BLaER1 treated with 17β-estradiol and CSF1 and Interleukin-3, amounts not matched to agents 10 nM and 100 nM (cell line): ENCODE measurements around the gene SHOC2.

Experiments
- H3K27ac ChIP-seq, 11 experiments: shearing (Covaris generic); formaldehyde crosslinking; 2 replicates each; pipeline ENCODE4 v1.8.1; 2022
- H3K27me3 ChIP-seq, 11 experiments: shearing (Covaris generic); formaldehyde crosslinking; 2 replicates each; pipeline ENCODE4 v1.8.1; 2022
- H3K36me3 ChIP-seq, 11 experiments: shearing (Covaris generic); formaldehyde crosslinking; 2 replicates each; pipeline ENCODE4 v1.8.1; 2022
- H3K4me1 ChIP-seq, 10 experiments: shearing (Covaris generic); formaldehyde crosslinking; 2 replicates each; pipeline ENCODE4 v1.8.1; 2022
- H3K4me2 ChIP-seq, 11 experiments: shearing (Covaris generic); formaldehyde crosslinking; 2 replicates each; pipeline ENCODE4 v1.8.1; 2022
- H3K4me3 ChIP-seq, 10 experiments: shearing (Covaris generic); formaldehyde crosslinking; 2 replicates each; pipeline ENCODE4 v1.8.1; 2022
- H3K9ac ChIP-seq, 11 experiments: shearing (Covaris generic); formaldehyde crosslinking; 2 replicates each; pipeline ENCODE4 v1.8.1; 2022
- H3K9me3 ChIP-seq, 11 experiments: shearing (Covaris generic); formaldehyde crosslinking; replicated peaks in 1 of 11; 2 replicates each; pipeline ENCODE4 v1.8.1; 2022
- H4K20me1 ChIP-seq, 11 experiments: shearing (Covaris generic); formaldehyde crosslinking; 2 replicates each; pipeline ENCODE4 v1.8.1; 2022
- Cebpa-rat ChIP-seq, 11 experiments: shearing (Covaris generic); IDR thresholded peaks; 2 replicates each; pipeline ENCODE4 v1.8.1; 2022

SHOC2 gene

DNA sequence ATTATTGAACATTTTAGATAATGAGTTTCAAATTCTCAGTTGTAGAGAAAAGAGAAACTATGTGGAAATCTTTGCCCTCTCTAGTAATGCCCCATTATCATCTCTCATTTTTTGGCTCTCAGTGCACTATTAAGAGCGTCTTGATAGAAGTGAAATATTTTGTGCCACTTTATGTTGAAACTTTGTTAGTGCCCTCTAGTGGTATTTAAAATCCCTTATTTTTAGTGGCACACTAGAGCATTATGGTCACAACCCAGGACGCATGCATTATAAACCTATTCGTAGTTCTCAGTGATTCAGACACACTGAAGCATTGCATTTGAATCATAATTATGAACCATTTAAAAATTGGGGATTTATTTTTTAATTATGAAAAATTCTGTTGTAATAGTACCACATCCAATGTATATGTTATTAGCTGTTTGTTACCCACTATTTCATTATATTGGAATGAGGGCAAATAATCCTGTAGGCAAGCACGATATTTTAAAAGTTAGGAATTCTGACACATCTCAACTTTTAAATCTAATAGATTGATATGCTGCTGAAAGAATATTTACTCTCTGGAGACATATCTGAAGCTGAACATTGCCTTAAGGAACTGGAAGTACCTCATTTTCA, 25.7 kb upstream of the SHOC2 start:
- H3K4me1 ChIP-seq: no peaks in the 10 kb centered on the region
- TF ChIP-seq Cebpa-rat (IDR thresholded peaks at IDR 0.05): no peak

DNA sequence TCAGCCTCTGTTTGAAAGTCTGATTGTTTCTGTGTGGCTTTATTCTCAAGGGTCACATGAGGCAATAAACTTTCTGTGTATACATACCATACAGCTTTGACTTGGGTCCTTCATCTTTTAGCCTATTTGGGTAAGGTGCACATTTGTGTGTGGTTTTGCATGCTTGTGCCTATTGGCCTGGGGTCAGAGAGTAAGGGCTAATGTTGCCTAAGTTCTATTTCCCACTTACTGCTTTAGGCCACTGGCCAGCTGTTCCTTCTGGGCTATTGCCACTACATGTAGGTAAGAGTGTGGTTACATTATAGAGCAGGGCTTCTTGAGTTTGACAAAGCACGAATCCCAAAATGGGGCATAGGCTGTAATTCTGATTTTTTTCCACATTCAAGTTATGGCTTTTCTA, 22.2 kb upstream of the SHOC2 start:
- H3K27ac ChIP-seq: no peak overlapping the region
- H3K4me3 ChIP-seq: no peak overlapping the region
- peaks cover 54 to 97% (median 80%) of the 10 kb centered on the region in 11 experiments for H3K36me3 ChIP-seq
- H3K4me2 ChIP-seq: no peak overlapping the region
- no peak overlapping the region for H3K9ac ChIP-seq
- H3K27me3 ChIP-seq: no peaks in the 10 kb centered on the region
- peaks cover 0 to 80% (median 7%) of the 10 kb centered on the region in 11 experiments; a peak in 10 of 22 replicates for H4K20me1 ChIP-seq
- TF ChIP-seq Cebpa-rat (IDR thresholded peaks at IDR 0.05): no peak
- no peaks in the 10 kb centered on the region for H3K9me3 ChIP-seq
- peaks cover 0 to 6% (median 0%) of the 10 kb centered on the region in 10 experiments; a peak in 4 of 20 replicates for H3K4me1 ChIP-seq

More for the DNA sequence above, 25.7 kb upstream of the SHOC2 start:
- no peak overlapping the region for H3K27ac ChIP-seq
- H4K20me1 ChIP-seq: peaks cover 0 to 83% (median 7%) of the 10 kb centered on the region in 11 experiments; a peak in 11 of 22 replicates
- no peak overlapping the region for H3K9ac ChIP-seq
- H3K27me3 ChIP-seq: no peaks in the 10 kb centered on the region
- no peaks in the 10 kb centered on the region for H3K9me3 ChIP-seq
- H3K4me3 ChIP-seq: no peak overlapping the region
- H3K4me2 ChIP-seq: no peak overlapping the region
- peaks cover 54 to 97% (median 74%) of the 10 kb centered on the region in 11 experiments for H3K36me3 ChIP-seq

DNA sequence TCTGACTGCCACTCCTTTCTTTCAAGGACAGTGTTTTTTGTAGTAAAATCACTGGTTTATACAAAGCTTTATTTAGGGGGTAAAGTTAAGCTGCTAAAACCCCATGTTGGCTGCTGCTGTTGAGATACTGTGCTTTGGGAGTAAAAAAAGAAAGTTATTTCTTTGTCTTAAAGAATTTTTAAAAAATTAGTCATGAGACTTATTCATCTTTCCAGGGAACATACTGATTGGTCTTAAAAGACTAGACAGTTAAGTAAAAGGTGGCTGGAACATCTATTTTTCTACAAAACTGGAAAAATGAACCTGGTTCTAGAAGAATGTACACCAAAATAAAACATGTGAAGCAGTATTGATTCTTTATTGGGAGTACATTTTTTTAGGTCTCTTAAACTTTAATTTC, 21.0 kb upstream of the SHOC2 start:
- Histone ChIP-seq H3K27ac (no peak overlapping the region), H3K4me3 (no peak overlapping the region), H3K9ac (no peak overlapping the region), H3K27me3 (no peaks in the 10 kb centered on the region), H3K36me3 (peaks cover 54 to 98% (median 84%) of the 10 kb centered on the region in 11 experiments), H3K4me1 (peaks cover 0 to 8% (median 0%) of the 10 kb centered on the region in 10 experiments; a peak in 4 of 20 replicates), H3K9me3 (no peaks in the 10 kb centered on the region), H4K20me1 (peaks cover 0 to 75% (median 7%) of the 10 kb centered on the region in 11 experiments; a peak in 10 of 22 replicates), H3K4me2 (no peak overlapping the region)
- no peak for TF ChIP-seq Cebpa-rat (IDR thresholded peaks at IDR 0.05)

DNA sequence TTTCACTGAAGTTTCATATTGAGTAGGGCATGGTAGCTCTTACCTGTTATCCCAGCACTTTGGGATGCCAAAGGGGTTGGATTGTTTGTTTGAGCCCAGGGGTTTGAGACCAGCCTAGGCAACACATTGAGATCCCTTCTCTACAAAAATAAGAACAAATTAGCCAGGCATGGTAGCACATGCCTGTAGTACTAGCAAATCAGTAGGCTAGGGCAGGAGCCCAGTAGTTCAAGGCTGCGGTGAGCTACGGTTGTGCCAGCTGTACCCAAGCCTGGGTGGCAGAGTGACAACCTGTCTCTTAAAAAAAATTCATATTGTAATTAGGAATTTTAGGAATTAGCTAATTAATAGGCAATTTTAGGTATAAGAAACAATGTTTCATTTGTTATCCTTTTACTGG, 18.4 kb upstream of the SHOC2 start:
- no peaks in the 10 kb centered on the region for H3K27me3 ChIP-seq
- peaks cover 38 to 95% (median 69%) of the 10 kb centered on the region in 11 experiments for H3K36me3 ChIP-seq
- no peak overlapping the region for H3K4me2 ChIP-seq
- peaks cover 0 to 61% (median 7%) of the 10 kb centered on the region in 11 experiments; a peak in 10 of 22 replicates for H4K20me1 ChIP-seq
- H3K4me3 ChIP-seq: no peak overlapping the region
- no peaks in the 10 kb centered on the region for H3K9me3 ChIP-seq
- no peak overlapping the region for H3K9ac ChIP-seq
- no peak overlapping the region for H3K27ac ChIP-seq
- no peak for TF ChIP-seq Cebpa-rat (IDR thresholded peaks at IDR 0.05)
- peaks cover 0 to 8% (median 0%) of the 10 kb centered on the region in 10 experiments; a peak in 4 of 20 replicates for H3K4me1 ChIP-seq

DNA sequence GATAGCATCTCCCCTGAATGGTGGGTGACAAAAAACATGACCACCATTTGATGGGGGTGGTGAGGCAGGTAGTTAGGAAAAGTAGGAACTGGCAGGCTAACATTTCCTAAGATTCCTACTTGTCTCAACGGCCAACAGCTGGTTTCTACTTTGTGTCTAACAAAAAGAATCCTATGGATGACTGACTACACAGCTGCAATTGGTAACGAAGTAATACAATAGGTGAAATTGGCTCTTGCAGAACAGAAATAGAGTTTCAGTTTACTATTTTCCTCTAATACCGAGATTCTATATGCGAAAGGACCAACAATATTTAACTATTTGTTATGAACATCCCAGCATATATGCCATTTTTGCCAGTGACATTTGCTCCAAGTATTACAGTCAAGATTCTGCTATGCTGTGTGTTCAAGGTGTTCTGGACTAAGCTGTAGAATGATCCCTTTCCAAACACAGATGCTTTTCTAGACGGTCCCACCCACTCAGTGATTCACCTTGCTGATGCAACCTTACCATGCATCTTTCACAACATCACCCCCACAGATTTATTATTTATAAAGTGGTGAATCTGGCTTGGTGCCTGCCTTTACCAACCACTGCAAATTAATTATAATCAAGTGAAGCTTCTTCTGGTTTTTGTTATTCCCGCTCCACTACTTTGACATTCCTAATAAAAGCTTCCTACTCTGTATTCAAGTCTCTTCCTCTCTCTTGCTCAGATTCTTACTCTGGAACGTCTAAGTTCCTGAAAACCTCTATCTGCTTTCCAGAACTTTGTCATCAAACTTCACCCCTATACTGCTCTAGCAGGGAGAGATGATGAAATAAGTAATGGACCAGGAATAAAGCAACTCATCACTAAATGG, 17.2 kb upstream of the SHOC2 start:
- no peak overlapping the region for H3K4me3 ChIP-seq
- H4K20me1 ChIP-seq: peaks cover 0 to 49% (median 2%) of the 10 kb centered on the region in 11 experiments; a peak in 10 of 22 replicates
- peaks cover 26 to 95% (median 61%) of the 10 kb centered on the region in 11 experiments for H3K36me3 ChIP-seq
- H3K27me3 ChIP-seq: no peaks in the 10 kb centered on the region
- peaks cover 0 to 8% (median 0%) of the 10 kb centered on the region in 10 experiments; a peak in 4 of 20 replicates for H3K4me1 ChIP-seq
- no peak for TF ChIP-seq Cebpa-rat (IDR thresholded peaks at IDR 0.05)
- H3K9me3 ChIP-seq: no peaks in the 10 kb centered on the region
- no peak overlapping the region for H3K27ac ChIP-seq
- no peak overlapping the region for H3K9ac ChIP-seq
- H3K4me2 ChIP-seq: peak overlapping the region in 1 of 11 experiments; percentile 13; a peak in 1 of 22 replicates

DNA sequence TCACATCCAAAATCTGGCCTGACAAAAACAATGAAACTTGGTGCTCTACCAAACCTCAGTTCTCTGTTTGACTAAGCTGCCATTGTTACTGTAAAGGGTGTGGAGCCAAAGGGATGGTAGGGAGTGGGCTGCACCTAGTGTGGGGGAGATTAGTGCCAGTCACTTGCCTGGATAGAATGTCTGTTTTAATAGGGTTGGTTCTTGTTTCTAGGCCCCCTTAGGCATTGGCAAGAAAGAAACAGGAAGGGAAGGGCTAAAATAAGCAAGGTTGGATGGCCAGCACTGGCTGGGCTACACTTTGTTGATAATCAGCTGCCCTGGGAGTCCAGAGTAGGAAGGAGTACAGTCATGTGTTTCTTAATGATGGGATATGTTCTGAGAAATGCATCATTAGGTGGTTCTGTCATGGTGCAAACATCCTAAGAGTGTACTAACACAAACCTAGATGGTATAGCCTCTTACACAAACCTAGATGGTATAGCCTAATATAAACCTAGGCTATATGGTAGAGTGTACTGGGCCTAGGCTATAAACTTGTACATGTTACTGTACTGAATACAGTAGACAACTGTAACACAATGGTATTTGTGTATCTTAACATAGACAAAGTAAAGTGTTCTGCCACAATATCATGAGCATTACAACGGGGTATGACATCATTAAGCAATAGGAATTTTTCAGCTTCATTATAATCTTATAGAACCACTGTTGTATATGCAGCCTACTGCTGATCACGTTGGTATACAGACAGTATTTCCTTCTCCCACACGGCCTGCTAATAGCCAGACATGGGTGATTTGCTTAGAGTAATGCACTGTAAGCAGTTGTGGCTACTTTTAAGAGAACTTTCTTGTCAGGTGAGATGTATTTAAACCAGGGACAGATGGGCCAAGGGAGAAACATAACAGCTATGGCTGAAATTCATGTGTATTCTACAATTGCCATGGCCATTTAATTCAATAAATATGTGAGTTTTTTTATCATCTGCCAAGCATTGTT, 15.8 kb upstream of the SHOC2 start:
- no peak overlapping the region for H3K4me3 ChIP-seq
- H3K4me1 ChIP-seq: peaks cover 0 to 8% (median 0%) of the 10 kb centered on the region in 10 experiments; a peak in 4 of 20 replicates
- H3K27ac ChIP-seq: no peak overlapping the region
- no peak overlapping the region for H3K9ac ChIP-seq
- H3K4me2 ChIP-seq: no peak overlapping the region
- TF ChIP-seq Cebpa-rat (IDR thresholded peaks at IDR 0.05): no peak
- peaks cover 0 to 36% (median 0%) of the 10 kb centered on the region in 11 experiments; a peak in 4 of 22 replicates for H4K20me1 ChIP-seq
- no peaks in the 10 kb centered on the region for H3K27me3 ChIP-seq
- H3K9me3 ChIP-seq: no peaks in the 10 kb centered on the region
- peaks cover 15 to 88% (median 48%) of the 10 kb centered on the region in 11 experiments for H3K36me3 ChIP-seq

DNA sequence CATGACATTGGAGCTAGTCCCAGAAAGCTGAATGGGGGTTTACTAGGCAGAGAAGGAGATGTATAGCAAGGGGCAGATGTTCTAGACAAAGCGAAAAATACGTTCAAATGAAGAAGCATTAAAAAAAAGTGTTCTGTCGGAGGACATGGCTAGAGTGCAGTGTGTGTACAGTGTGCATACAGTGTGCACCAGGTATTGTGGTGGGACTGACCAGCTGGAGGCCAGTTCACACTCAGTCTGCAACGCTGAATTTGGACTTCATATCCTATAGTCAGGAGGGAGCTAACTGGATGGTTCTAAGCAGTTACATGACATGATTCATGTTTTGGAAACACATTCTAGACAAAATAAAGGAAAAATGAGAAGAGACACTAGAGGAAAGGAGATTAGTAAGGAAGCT, 9.3 kb upstream of the SHOC2 start:
- Histone ChIP-seq H3K4me2 (no peak overlapping the region), H3K27ac (no peak overlapping the region), H3K4me1 (peaks cover 0 to 7% (median 5%) of the 10 kb centered on the region in 10 experiments; a peak in 14 of 20 replicates), H3K9me3 (no peaks in the 10 kb centered on the region), H3K4me3 (no peak overlapping the region), H3K36me3 (peaks cover 0 to 51% (median 0%) of the 10 kb centered on the region in 11 experiments; a peak in 3 of 22 replicates), H4K20me1 (peaks cover 0 to 5% (median 0%) of the 10 kb centered on the region in 11 experiments; a peak in 3 of 22 replicates), H3K27me3 (no peaks in the 10 kb centered on the region), H3K9ac (no peak overlapping the region)
- TF ChIP-seq Cebpa-rat (IDR thresholded peaks at IDR 0.05): no peak

DNA sequence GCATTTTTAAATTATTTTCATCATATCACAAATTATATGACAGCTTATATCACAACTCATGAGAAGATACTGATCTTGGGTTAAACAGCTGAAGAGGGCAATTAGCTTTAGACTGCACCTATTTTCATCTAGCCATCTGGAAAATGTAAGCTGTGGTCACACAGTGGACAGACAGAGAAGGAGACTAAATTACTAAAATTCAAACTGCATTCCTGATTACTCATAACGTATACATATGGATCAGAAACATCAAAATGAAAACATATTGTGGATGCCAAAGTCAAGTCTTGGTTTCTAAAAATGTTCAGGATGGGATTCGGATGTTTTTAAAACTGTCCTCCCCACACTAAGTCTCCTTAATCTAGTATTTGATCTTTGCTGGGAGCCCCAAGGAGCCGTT, 7.0 kb upstream of the SHOC2 start:
- H3K4me1 ChIP-seq: peaks cover 6 to 18% (median 12%) of the 10 kb centered on the region in 10 experiments
- peaks cover 0 to 33% (median 0%) of the 10 kb centered on the region in 11 experiments; a peak in 4 of 22 replicates for H3K36me3 ChIP-seq
- no peak overlapping the region for H3K4me3 ChIP-seq
- H3K9me3 ChIP-seq: no peaks in the 10 kb centered on the region
- no peak for TF ChIP-seq Cebpa-rat (IDR thresholded peaks at IDR 0.05)
- peaks cover 0 to 5% (median 0%) of the 10 kb centered on the region in 11 experiments; a peak in 3 of 22 replicates for H4K20me1 ChIP-seq
- no peak overlapping the region for H3K27ac ChIP-seq
- no peak overlapping the region for H3K4me2 ChIP-seq
- no peak overlapping the region for H3K9ac ChIP-seq
- no peaks in the 10 kb centered on the region for H3K27me3 ChIP-seq
